GM18526 (cell line): ENCODE results near the gene CELF4.

ENCODE experiments used
- POLR2A ChIP-seq: IDR thresholded peaks from 3 replicates; pipeline ENCODE4 v1.6.1; 2011; ENCODE audit not compliant: insufficient read length; ENCODE audit errors: extremely low read depth

The CELF4 gene

GRCh38 chr18:37383036-37383785 lies 182.4 kb downstream of the CELF4 start:
- TF ChIP-seq POLR2A: no peak

- no peak for TF ChIP-seq POLR2A
Measured at GRCh38 chr18:37381554-37381953, 184.0 kb downstream of the CELF4 start.

GRCh38 chr18:37380546-37381110 lies 185.0 kb downstream of the CELF4 start:
- TF ChIP-seq POLR2A: no peak

- TF ChIP-seq POLR2A: no peak
Measured at GRCh38 chr18:37378336-37379010, 187.1 kb downstream of the CELF4 start.

GRCh38 chr18:37375181-37375580 lies 190.4 kb downstream of the CELF4 start:
- TF ChIP-seq POLR2A: no peak

- TF ChIP-seq POLR2A: no peak
Measured at GRCh38 chr18:37368110-37368954, 197.3 kb downstream of the CELF4 start.

- no peak for TF ChIP-seq POLR2A
Measured at GRCh38 chr18:37364237-37364636, 201.4 kb downstream of the CELF4 start.

GRCh38 chr18:37362158-37362890 lies 203.3 kb downstream of the CELF4 start:
- no peak for TF ChIP-seq POLR2A

GRCh38 chr18:37361335-37362157 lies 204.1 kb downstream of the CELF4 start:
- no peak for TF ChIP-seq POLR2A

- TF ChIP-seq POLR2A: no peak
Measured at GRCh38 chr18:37355772-37356171, 209.8 kb downstream of the CELF4 start.

GRCh38 chr18:37351110-37351509 lies 214.5 kb downstream of the CELF4 start:
- TF ChIP-seq POLR2A: no peak

- TF ChIP-seq POLR2A: no peak
Measured at GRCh38 chr18:37348729-37349128, 216.9 kb downstream of the CELF4 start.

GRCh38 chr18:37346048-37346447 lies 219.6 kb downstream of the CELF4 start:
- no peak for TF ChIP-seq POLR2A

GRCh38 chr18:37343542-37343851 lies 222.1 kb downstream of the CELF4 start:
- no peak for TF ChIP-seq POLR2A

GRCh38 chr18:37341473-37342086 lies 224.0 kb downstream of the CELF4 start:
- no peak for TF ChIP-seq POLR2A
